ENCODE results near the gene IL2RG.
A peak's percentile ranks its signal among the peaks of the same experiment; 100 is the strongest.

IL2RG gene

GRCh38 chrX:71111141-71111843 is at the start of gene IL2RG:
TSS of gene IL2RG (minus strand) at chrX:71111577. CDS start at chrX:71111539, 38 bp downstream.
- DNase-seq, result peak; percentile 48 to 89 (median 84)

- no peak for DNase-seq
Measured at GRCh38 chrX:71160475-71160874, 49.1 kb upstream of the IL2RG start.

GRCh38 chrX:71159335-71159734 is 48.0 kb upstream of the IL2RG start:
- peak in 3 of 6 experiments; percentile 21 to 43 (median 38) for DNase-seq

GRCh38 chrX:71158603-71159002 is 47.2 kb upstream of the IL2RG start:
- DNase-seq, result no peak

- no peak for DNase-seq
Measured at GRCh38 chrX:71154641-71155040, 43.3 kb upstream of the IL2RG start.

- DNase-seq, result no peak
Measured at GRCh38 chrX:71154196-71154595, 42.8 kb upstream of the IL2RG start.

GRCh38 chrX:71151366-71151765 is 40.0 kb upstream of the IL2RG start:
- no peak for DNase-seq

GRCh38 chrX:71148278-71148663 is 36.9 kb upstream of the IL2RG start:
- no peak for DNase-seq

GRCh38 chrX:71147496-71148277 is 36.3 kb upstream of the IL2RG start:
- no peak for DNase-seq

- no peak for DNase-seq
Measured at GRCh38 chrX:71144651-71145050, 33.3 kb upstream of the IL2RG start, which contains the start of gene NLGN3. TSS of gene NLGN3 (plus strand) at chrX:71144841. CDS start at chrX:71147750, 2,909 bp downstream.

- DNase-seq, result no peak
Measured at GRCh38 chrX:71143508-71143907, 32.1 kb upstream of the IL2RG start.

- DNase-seq, result no peak
Measured at GRCh38 chrX:71140440-71140839, 29.1 kb upstream of the IL2RG start.

GRCh38 chrX:71131510-71131909 is 20.1 kb upstream of the IL2RG start:
- DNase-seq, result no peak

GRCh38 chrX:71128915-71129765 is 17.8 kb upstream of the IL2RG start:
- peak; percentile 57 to 82 (median 68) for DNase-seq

GRCh38 chrX:71128166-71128833 is 16.9 kb upstream of the IL2RG start:
- DNase-seq, result no peak

- no peak for DNase-seq
Measured at GRCh38 chrX:71118985-71119535, 7.7 kb upstream of the IL2RG start.

GRCh38 chrX:71118032-71118984 is 6.9 kb upstream of the IL2RG start, which contains the start of gene MED12:
TSS of gene MED12 (plus strand) at chrX:71118596. CDS start at chrX:71118755, 159 bp downstream.
- DNase-seq, result peak; percentile 53 to 80 (median 72)

GRCh38 chrX:71117358-71117757 is 6.0 kb upstream of the IL2RG start:
- DNase-seq, result no peak

- DNase-seq, result peak in 4 of 6 experiments; percentile 27 to 73 (median 37)
Measured at GRCh38 chrX:71111921-71112431, 599 bp upstream of the IL2RG start.

- peak in 2 of 6 experiments; percentile 11 to 29 for DNase-seq
Measured at GRCh38 chrX:71109051-71109450, 2.3 kb downstream of the IL2RG start.

Measured in stimulated activated naive CD4-positive, alpha-beta T cell (primary cell).